ENCODE measurements around the gene PIGQ.

The PIGQ gene

DNA sequence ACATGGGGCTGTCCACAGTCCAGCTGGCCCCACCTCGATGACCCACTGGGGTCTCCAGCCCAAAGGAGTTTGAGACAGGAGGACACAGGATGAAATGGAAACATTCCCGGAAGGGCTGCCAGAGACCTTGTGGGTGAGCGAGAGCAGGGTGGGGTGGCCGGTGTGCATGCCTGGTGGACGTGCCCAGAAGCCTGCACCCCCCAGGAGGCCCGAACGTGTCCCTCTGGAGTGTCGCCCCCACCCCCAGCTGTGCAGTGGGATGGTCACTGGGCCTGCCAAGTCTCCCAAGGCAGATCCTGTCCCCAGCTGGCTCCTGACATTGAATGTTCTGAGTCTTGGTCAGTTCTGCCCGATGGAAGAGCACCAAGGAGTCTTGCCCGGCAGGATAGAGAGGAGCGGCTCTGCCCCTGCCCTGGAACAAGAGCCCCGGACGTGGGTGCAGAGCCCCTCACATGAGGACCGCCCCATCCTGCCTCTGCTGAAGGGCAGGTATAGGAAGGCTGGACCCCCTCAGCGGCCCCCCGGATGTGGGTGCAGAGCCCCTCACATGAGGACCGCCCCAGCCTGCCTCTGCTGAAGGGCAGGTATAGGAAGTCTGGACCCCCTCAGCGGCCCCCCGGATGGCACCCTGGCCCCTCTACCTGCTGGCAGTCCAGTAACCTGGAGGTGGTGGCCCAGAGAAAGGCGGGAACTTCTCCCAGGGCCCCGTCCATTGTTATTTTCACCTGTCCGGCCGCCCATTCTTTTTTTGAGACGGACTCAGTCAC lies 45.3 kb upstream of the PIGQ start:
- Histone ChIP-seq H3K9me3 (no peaks in the 10 kb centered on the region), H3K4me1 (peaks cover 0 to 45% (median 33%) of the 10 kb centered on the region in 4 donors), H3K27me3 (no peaks in the 10 kb centered on the region), H3K4me3 (no peak overlapping the region), H3K27ac (no peak overlapping the region), H3K36me3 (peaks cover 9 to 22% (median 17%) of the 10 kb centered on the region in 3 donors)
- intact Hi-C loops (cut with DNase I; ENCODE audit: low total_unique reads): no loop called here
- TF ChIP-seq, protein P1, sequence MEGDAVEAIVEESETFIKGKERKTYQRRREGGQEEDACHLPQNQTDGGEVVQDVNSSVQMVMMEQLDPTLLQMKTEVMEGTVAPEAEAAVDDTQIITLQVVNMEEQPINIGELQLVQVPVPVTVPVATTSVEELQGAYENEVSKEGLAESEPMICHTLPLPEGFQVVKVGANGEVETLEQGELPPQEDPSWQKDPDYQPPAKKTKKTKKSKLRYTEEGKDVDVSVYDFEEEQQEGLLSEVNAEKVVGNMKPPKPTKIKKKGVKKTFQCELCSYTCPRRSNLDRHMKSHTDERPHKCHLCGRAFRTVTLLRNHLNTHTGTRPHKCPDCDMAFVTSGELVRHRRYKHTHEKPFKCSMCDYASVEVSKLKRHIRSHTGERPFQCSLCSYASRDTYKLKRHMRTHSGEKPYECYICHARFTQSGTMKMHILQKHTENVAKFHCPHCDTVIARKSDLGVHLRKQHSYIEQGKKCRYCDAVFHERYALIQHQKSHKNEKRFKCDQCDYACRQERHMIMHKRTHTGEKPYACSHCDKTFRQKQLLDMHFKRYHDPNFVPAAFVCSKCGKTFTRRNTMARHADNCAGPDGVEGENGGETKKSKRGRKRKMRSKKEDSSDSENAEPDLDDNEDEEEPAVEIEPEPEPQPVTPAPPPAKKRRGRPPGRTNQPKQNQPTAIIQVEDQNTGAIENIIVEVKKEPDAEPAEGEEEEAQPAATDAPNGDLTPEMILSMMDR (IDR thresholded peaks at IDR 0.05): no peak
- DNase-seq: no peak

DNA sequence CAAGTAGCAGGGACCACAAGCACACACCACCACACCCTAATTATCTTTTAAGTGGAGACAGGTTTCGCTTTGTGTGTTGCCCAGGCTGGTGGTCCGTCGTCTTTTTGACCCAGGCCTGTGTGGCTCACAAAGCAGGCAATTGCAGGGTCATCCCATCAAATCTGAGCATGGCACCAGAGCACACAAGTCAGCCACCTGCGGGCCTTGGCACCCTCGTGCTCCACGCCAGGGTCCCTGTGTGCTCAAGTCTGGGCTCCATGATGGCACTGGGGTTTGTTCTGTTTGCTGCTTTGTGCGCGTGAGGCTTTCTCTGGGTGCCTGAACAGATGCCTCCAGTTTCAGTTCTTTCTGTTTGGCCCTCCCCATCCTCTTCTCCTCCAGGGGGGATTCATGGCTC lies 44.6 kb upstream of the PIGQ start:
- Histone ChIP-seq H3K27ac (peak overlapping the region in 1 of 2 donors; percentile 96), H3K9me3 (no peaks in the 10 kb centered on the region), H3K4me3 (no peak overlapping the region), H3K36me3 (peaks cover 5 to 21% (median 10%) of the 10 kb centered on the region in 3 donors), H3K4me1 (peaks cover 0 to 52% (median 38%) of the 10 kb centered on the region in 4 donors), H3K27me3 (no peaks in the 10 kb centered on the region)
- no peak for DNase-seq
- TF ChIP-seq, protein P1 (IDR thresholded peaks at IDR 0.05): no peak
- intact Hi-C loops (cut with DNase I; ENCODE audit: low total_unique reads): no loop called here

- no peaks in the 10 kb centered on the region for H3K9me3 ChIP-seq
- intact Hi-C loops (cut with DNase I; ENCODE audit: low total_unique reads): no loop called here
- no peak for DNase-seq
- TF ChIP-seq, protein P1 (IDR thresholded peaks at IDR 0.05): no peak
- peak overlapping the region; percentile 96 to 98 for H3K27ac ChIP-seq
- no peaks in the 10 kb centered on the region for H3K27me3 ChIP-seq
- H3K4me3 ChIP-seq: peak overlapping the region; percentile 69 to 79
- peaks cover 0 to 57% (median 38%) of the 10 kb centered on the region in 4 donors for H3K4me1 ChIP-seq
- H3K36me3 ChIP-seq: peaks cover 0 to 16% (median 5%) of the 10 kb centered on the region in 3 donors
Measured at GRCh38 chr16:525520-526180, 44.1 kb upstream of the PIGQ start.

DNA sequence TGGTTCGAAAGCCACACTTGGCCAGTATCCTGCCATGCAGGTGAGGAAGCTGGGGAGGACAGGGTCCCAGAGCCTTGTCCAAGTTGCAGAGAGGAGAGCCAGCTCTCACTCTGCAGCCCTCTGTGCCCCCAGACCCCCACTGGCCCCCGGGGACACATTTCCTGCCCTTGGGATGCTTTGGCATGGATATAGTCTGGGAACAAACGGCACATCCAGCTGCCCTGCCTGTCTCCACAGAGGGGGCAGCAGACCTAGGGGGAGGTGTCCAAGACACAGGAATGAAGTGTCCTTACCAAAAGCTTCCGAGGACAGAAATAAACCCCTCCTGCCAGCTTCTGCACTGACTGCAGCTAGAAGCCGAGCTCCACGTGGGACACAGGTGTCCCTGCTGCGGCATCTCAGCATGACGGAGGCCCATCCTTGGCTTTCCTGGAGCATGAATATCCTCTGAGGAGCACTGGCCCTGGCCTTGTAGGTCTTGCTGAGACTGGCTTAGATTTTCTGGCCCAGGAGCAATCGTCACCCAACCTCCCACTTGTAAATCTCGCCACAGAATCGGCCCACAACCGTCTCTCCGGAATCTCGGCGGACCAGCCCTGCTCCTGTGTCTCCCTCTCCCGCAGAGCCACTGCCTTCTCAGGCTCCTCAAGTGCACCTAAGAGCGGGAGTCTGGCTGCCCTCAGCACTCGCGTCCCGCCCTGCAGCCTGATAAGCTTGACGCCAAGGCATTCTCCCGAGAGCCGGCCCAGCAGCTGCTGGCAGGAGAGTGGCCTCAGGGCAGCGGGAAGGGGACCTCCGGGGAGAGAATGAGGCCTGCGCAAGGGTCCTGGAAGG lies 43.4 kb upstream of the PIGQ start:
- TF ChIP-seq, protein P1 (IDR thresholded peaks at IDR 0.05): no peak

More for the DNA sequence above, 43.4 kb upstream of the PIGQ start:
- Histone ChIP-seq H3K27me3 (no peaks in the 10 kb centered on the region), H3K36me3 (peaks cover 0 to 8% (median 0%) of the 10 kb centered on the region in 3 donors), H3K4me3 (peak overlapping the region; percentile 69 to 79), H3K27ac (peak overlapping the region; percentile 96 to 98), H3K4me1 (peaks cover 0 to 59% (median 38%) of the 10 kb centered on the region in 4 donors), H3K9me3 (no peaks in the 10 kb centered on the region)
- intact Hi-C loops (cut with DNase I; ENCODE audit: low total_unique reads): no loop called here
- peak in 1 of 2 donors; percentile 74 for DNase-seq
